Measurements from ENCODE around the gene CST9L. TPM values are rescaled to one million over a fixed set of nuclear protein-coding genes. Genes with fewer than 3 reads are reported as not detected.

CST9L gene
- total RNA-seq, 1 experiment from 2014 or later = not detected

- TF ChIP-seq ATF3 (IDR thresholded peaks at IDR 0.05) (no peak), CBX3 (IDR thresholded peaks at IDR 0.05; ENCODE audit: low read depth) (no peak)
Measured at GRCh38 chr20:23564927-23565326, 3.4 kb downstream of the CST9L start (continued).

GRCh38 chr20:23562721-23563342 lies 5.5 kb downstream of the CST9L start:
- Histone ChIP-seq H3K9ac (ENCODE audit: low read length) (no peak overlapping the region), H3K79me2 (ENCODE audit: insufficient read depth, low read length) (no peaks in the 10 kb centered on the region), H3K27me3 (ENCODE audit: insufficient read depth, low read length) (peaks cover 16% of the 10 kb centered on the region), H4K20me1 (ENCODE audit: insufficient read depth) (no peaks in the 10 kb centered on the region), H2AFZ (ENCODE audit: low read depth, low read length, poor library complexity, severe bottlenecking) (no peak overlapping the region), H3K4me1 (ENCODE audit: control insufficient read depth in 1 of 2, insufficient read depth in 2 of 2, low read length in 2 of 2) (no peaks in the 10 kb centered on the region), H3K4me2 (ENCODE audit: low read length) (no peak overlapping the region), H3K9me3 (ENCODE audit: control insufficient read depth in 1 of 2, insufficient read depth in 1 of 2, low read depth in 1 of 2, low read length in 2 of 2) (peaks cover 0 to 3% of the 10 kb centered on the region in 2 experiments; a peak in 1 of 4 replicates), H3K36me3 (ENCODE audit: control insufficient read depth in 1 of 2, insufficient read depth in 2 of 2, low read length in 2 of 2) (no peaks in the 10 kb centered on the region), H3K27ac (ENCODE audit: low read depth, low read length) (no peak overlapping the region), H3K9me2 (ENCODE audit: insufficient read depth) (no peaks in the 10 kb centered on the region), H3K4me3 (replicated peaks in 1 of 2; ENCODE audit: low read depth in 1 of 2, low read length in 2 of 2) (no peak overlapping the region)
- ATAC-seq (no peak), DNase-seq (ENCODE audit: low read depth, low spot score) (no peak)
- RAD21 ChIA-PET (ENCODE audit: low non-redundant PET in 1 of 2, low total read pairs in 2 of 2, uncharacterized antibody in 2 of 2, unreplicated experiment in 2 of 2) = no interaction called here
- CTCF ChIA-PET = no interaction called here
- POLR2A ChIA-PET = no interaction called here
- intact Hi-C loops (cut with micrococcal nuclease) = no loop called here
- no TSS peak for BruUV-seq (replicated peaks)
- no peak for TF ChIP-seq ZFX (IDR thresholded peaks at IDR 0.05)
- TF ChIP-seq YY1 (IDR thresholded peaks at IDR 0.05; ENCODE audit: extremely low read depth, insufficient replicate concordance, low read depth, low read length) = no peak
- TF ChIP-seq JUND (IDR thresholded peaks at IDR 0.05) = no peak
- no peak for TF ChIP-seq EZH2 (IDR thresholded peaks at IDR 0.05)
- no peak for TF ChIP-seq RAD21 (IDR thresholded peaks at IDR 0.05; ENCODE audit: low read depth)
- TF ChIP-seq CEBPB (IDR thresholded peaks at IDR 0.05; ENCODE audit: low read depth) = no peak
- TF ChIP-seq, protein P1, sequence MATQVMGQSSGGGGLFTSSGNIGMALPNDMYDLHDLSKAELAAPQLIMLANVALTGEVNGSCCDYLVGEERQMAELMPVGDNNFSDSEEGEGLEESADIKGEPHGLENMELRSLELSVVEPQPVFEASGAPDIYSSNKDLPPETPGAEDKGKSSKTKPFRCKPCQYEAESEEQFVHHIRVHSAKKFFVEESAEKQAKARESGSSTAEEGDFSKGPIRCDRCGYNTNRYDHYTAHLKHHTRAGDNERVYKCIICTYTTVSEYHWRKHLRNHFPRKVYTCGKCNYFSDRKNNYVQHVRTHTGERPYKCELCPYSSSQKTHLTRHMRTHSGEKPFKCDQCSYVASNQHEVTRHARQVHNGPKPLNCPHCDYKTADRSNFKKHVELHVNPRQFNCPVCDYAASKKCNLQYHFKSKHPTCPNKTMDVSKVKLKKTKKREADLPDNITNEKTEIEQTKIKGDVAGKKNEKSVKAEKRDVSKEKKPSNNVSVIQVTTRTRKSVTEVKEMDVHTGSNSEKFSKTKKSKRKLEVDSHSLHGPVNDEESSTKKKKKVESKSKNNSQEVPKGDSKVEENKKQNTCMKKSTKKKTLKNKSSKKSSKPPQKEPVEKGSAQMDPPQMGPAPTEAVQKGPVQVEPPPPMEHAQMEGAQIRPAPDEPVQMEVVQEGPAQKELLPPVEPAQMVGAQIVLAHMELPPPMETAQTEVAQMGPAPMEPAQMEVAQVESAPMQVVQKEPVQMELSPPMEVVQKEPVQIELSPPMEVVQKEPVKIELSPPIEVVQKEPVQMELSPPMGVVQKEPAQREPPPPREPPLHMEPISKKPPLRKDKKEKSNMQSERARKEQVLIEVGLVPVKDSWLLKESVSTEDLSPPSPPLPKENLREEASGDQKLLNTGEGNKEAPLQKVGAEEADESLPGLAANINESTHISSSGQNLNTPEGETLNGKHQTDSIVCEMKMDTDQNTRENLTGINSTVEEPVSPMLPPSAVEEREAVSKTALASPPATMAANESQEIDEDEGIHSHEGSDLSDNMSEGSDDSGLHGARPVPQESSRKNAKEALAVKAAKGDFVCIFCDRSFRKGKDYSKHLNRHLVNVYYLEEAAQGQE (IDR thresholded peaks at IDR 0.05; ENCODE audit: low read depth) = no peak
- TF ChIP-seq FOSL1 (IDR thresholded peaks at IDR 0.05; ENCODE audit: low read depth) = no peak
- no peak for TF ChIP-seq EGR1 (IDR thresholded peaks at IDR 0.05; ENCODE audit: low read depth)
- TF ChIP-seq POLR2AphosphoS5 (IDR thresholded peaks at IDR 0.05; ENCODE audit: low read depth, low read length) = no peak
- no peak for TF ChIP-seq ZNF274 (IDR thresholded peaks at IDR 0.05; ENCODE audit: low read depth, low read length)
- no peak for TF ChIP-seq MAX (IDR thresholded peaks at IDR 0.05)
- TF ChIP-seq POLR2A (IDR thresholded peaks at IDR 0.05; ENCODE audit: borderline replicate concordance, extremely low read depth, insufficient read depth, insufficient read length) = no peak
